ENCODE data around the gene USP4.

The USP4 gene

GRCh38 chr3:49276475-49277382 is 63.1 kb downstream of the USP4 start, which contains the start of gene C3orf62:
Gene C3orf62, minus strand, starts transcription at chr3:49277232. Its CDS starts 360 bp downstream, at chr3:49276872.
- peaks cover 12 to 60% of the 10 kb centered on the region in 2 donors for H3K36me3 ChIP-seq (replicated peaks in 1 of 2; ENCODE audit: control insufficient read depth in 2 of 2, insufficient read depth in 2 of 2, low read length in 2 of 2)
- H2BK5ac ChIP-seq (ENCODE audit: low read length): peak within 1 kb of the TSS; percentile 6
- peak within 1 kb of the TSS; percentile 47 for H3K9ac ChIP-seq (ENCODE audit: low read depth, low read length, poor library complexity)
- no peaks in the 10 kb centered on the region for H3K4me1 ChIP-seq (ENCODE audit: control insufficient read depth in 2 of 2, insufficient read depth in 1 of 2, low read depth in 1 of 2, low read length in 2 of 2)
- no peak within 1 kb of the TSS for H2BK120ac ChIP-seq (ENCODE audit: low read depth, low read length)
- H2BK15ac ChIP-seq (ENCODE audit: low read length): no peak within 1 kb of the TSS
- H3K18ac ChIP-seq (ENCODE audit: low read length): peak within 1 kb of the TSS; percentile 44
- no CpG with 5 or more reads among the region's 51 CpGs for WGBS, 2 donors (ENCODE audit: extremely low coverage in 2 of 2, insufficient read length in 2 of 2, insufficient replicate concordance in 1 of 2)
- H3K27ac ChIP-seq (replicated peaks; ENCODE audit: low read length): no peak within 1 kb of the TSS
- no peak within 1 kb of the TSS for H3K23ac ChIP-seq (ENCODE audit: low read depth, low read length, poor library complexity)
- no peak within 1 kb of the TSS for H2BK12ac ChIP-seq (ENCODE audit: low read length)
- H3K79me1 ChIP-seq (ENCODE audit: low read depth, low read length): no peaks in the 10 kb centered on the region
- H3K4me2 ChIP-seq (ENCODE audit: insufficient read depth, low read length, poor library complexity, severe bottlenecking): no peak within 1 kb of the TSS
- no peaks in the 10 kb centered on the region for H3K27me3 ChIP-seq (ENCODE audit: control insufficient read depth in 3 of 3, insufficient read depth in 3 of 3, low read depth in 1 of 3, low read length in 3 of 3)
- no peak within 1 kb of the TSS for H3K4ac ChIP-seq (ENCODE audit: low read length)
- H3K14ac ChIP-seq (ENCODE audit: low read length): no peak within 1 kb of the TSS
- H2AFZ ChIP-seq (ENCODE audit: low read length): no peak within 1 kb of the TSS
- no peak within 1 kb of the TSS for H3K4me3 ChIP-seq (ENCODE audit: low read length in 2 of 2)
- H4K8ac ChIP-seq (ENCODE audit: low read depth, low read length): no peak within 1 kb of the TSS
- H4K91ac ChIP-seq (ENCODE audit: low read depth, low read length, poor library complexity): no peak within 1 kb of the TSS
- no peaks in the 10 kb centered on the region for H3K9me3 ChIP-seq (replicated peaks in 1 of 2; ENCODE audit: control insufficient read depth in 2 of 2, insufficient read depth in 1 of 2, low read depth in 1 of 2, low read length in 2 of 2)
- H2AK5ac ChIP-seq (ENCODE audit: low read depth, low read length): no peak within 1 kb of the TSS
- DNase-seq (ENCODE audit: low spot score): no peak

- H3K79me1 ChIP-seq (ENCODE audit: low read depth, low read length): no peaks in the 10 kb centered on the region
- no peak overlapping the region for H4K91ac ChIP-seq (ENCODE audit: low read depth, low read length, poor library complexity)
- H3K18ac ChIP-seq (ENCODE audit: low read length): no peak overlapping the region
- no peak overlapping the region for H2AFZ ChIP-seq (ENCODE audit: low read length)
- H2BK120ac ChIP-seq (ENCODE audit: low read depth, low read length): no peak overlapping the region
- H2BK12ac ChIP-seq (ENCODE audit: low read length): no peak overlapping the region
- peaks cover 6 to 62% of the 10 kb centered on the region in 2 donors for H3K36me3 ChIP-seq (replicated peaks in 1 of 2; ENCODE audit: control insufficient read depth in 2 of 2, insufficient read depth in 2 of 2, low read length in 2 of 2)
- H3K4me3 ChIP-seq (ENCODE audit: low read length in 2 of 2): no peak overlapping the region
- H3K27me3 ChIP-seq (ENCODE audit: control insufficient read depth in 3 of 3, insufficient read depth in 3 of 3, low read depth in 1 of 3, low read length in 3 of 3): no peaks in the 10 kb centered on the region
- H3K4me1 ChIP-seq (ENCODE audit: control insufficient read depth in 2 of 2, insufficient read depth in 1 of 2, low read depth in 1 of 2, low read length in 2 of 2): no peaks in the 10 kb centered on the region
- H3K14ac ChIP-seq (ENCODE audit: low read length): no peak overlapping the region
- no peak overlapping the region for H2AK5ac ChIP-seq (ENCODE audit: low read depth, low read length)
- no peak overlapping the region for H2BK5ac ChIP-seq (ENCODE audit: low read length)
- H3K9ac ChIP-seq (ENCODE audit: low read depth, low read length, poor library complexity): no peak overlapping the region
- H3K27ac ChIP-seq (replicated peaks; ENCODE audit: low read length): no peak overlapping the region
- no peak overlapping the region for H3K4me2 ChIP-seq (ENCODE audit: insufficient read depth, low read length, poor library complexity, severe bottlenecking)
- H3K23ac ChIP-seq (ENCODE audit: low read depth, low read length, poor library complexity): no peak overlapping the region
- no CpG with 5 or more reads among the region's 11 CpGs for WGBS, 2 donors (ENCODE audit: extremely low coverage in 2 of 2, insufficient read length in 2 of 2, insufficient replicate concordance in 1 of 2)
- no peaks in the 10 kb centered on the region for H3K9me3 ChIP-seq (replicated peaks in 1 of 2; ENCODE audit: control insufficient read depth in 2 of 2, insufficient read depth in 1 of 2, low read depth in 1 of 2, low read length in 2 of 2)
- no peak overlapping the region for H4K8ac ChIP-seq (ENCODE audit: low read depth, low read length)
- no peak for DNase-seq (ENCODE audit: low spot score)
- H2BK15ac ChIP-seq (ENCODE audit: low read length): no peak overlapping the region
- no peak overlapping the region for H3K4ac ChIP-seq (ENCODE audit: low read length)
These were observed 65.9 kb downstream of the USP4 start for GRCh38 chr3:49273825-49274532.

- Histone ChIP-seq H4K91ac (ENCODE audit: low read depth, low read length, poor library complexity) (no peak overlapping the region), H2BK120ac (ENCODE audit: low read depth, low read length) (no peak overlapping the region), H2AFZ (ENCODE audit: low read length) (no peak overlapping the region), H2BK15ac (ENCODE audit: low read length) (no peak overlapping the region), H3K9ac (ENCODE audit: low read depth, low read length, poor library complexity) (no peak overlapping the region), H3K18ac (ENCODE audit: low read length) (no peak overlapping the region), H3K23ac (ENCODE audit: low read depth, low read length, poor library complexity) (no peak overlapping the region), H3K4me1 (ENCODE audit: control insufficient read depth in 2 of 2, insufficient read depth in 1 of 2, low read depth in 1 of 2, low read length in 2 of 2) (peaks cover 0 to 2% of the 10 kb centered on the region in 2 donors), H3K4me2 (ENCODE audit: insufficient read depth, low read length, poor library complexity, severe bottlenecking) (no peak overlapping the region), H3K14ac (ENCODE audit: low read length) (no peak overlapping the region), H3K79me1 (ENCODE audit: low read depth, low read length) (no peaks in the 10 kb centered on the region), H2BK12ac (ENCODE audit: low read length) (no peak overlapping the region), H3K27ac (replicated peaks; ENCODE audit: low read length) (no peak overlapping the region), H4K8ac (ENCODE audit: low read depth, low read length) (no peak overlapping the region), H3K4ac (ENCODE audit: low read length) (no peak overlapping the region), H3K4me3 (ENCODE audit: low read length in 2 of 2) (no peak overlapping the region), H2AK5ac (ENCODE audit: low read depth, low read length) (no peak overlapping the region), H3K36me3 (replicated peaks in 1 of 2; ENCODE audit: control insufficient read depth in 2 of 2, insufficient read depth in 2 of 2, low read length in 2 of 2) (peaks cover 0 to 36% of the 10 kb centered on the region in 2 donors), H3K9me3 (replicated peaks in 1 of 2; ENCODE audit: control insufficient read depth in 2 of 2, insufficient read depth in 1 of 2, low read depth in 1 of 2, low read length in 2 of 2) (no peaks in the 10 kb centered on the region), H3K27me3 (ENCODE audit: control insufficient read depth in 3 of 3, insufficient read depth in 3 of 3, low read depth in 1 of 3, low read length in 3 of 3) (no peaks in the 10 kb centered on the region), H2BK5ac (ENCODE audit: low read length) (no peak overlapping the region)
- DNase-seq (ENCODE audit: low spot score): no peak
- no CpG with 5 or more reads among the region's 4 CpGs for WGBS, 2 donors (ENCODE audit: extremely low coverage in 2 of 2, insufficient read length in 2 of 2, insufficient replicate concordance in 1 of 2)
These were observed 68.8 kb downstream of the USP4 start for GRCh38 chr3:49271047-49271446.

- no peak overlapping the region for H2AFZ ChIP-seq (ENCODE audit: low read length)
- peaks cover 0 to 2% of the 10 kb centered on the region in 2 donors for H3K4me1 ChIP-seq (ENCODE audit: control insufficient read depth in 2 of 2, insufficient read depth in 1 of 2, low read depth in 1 of 2, low read length in 2 of 2)
- H3K4me3 ChIP-seq (ENCODE audit: low read length in 2 of 2): no peak overlapping the region
- no peak overlapping the region for H3K23ac ChIP-seq (ENCODE audit: low read depth, low read length, poor library complexity)
- DNase-seq (ENCODE audit: low spot score): no peak
- H2AK5ac ChIP-seq (ENCODE audit: low read depth, low read length): no peak overlapping the region
- H4K8ac ChIP-seq (ENCODE audit: low read depth, low read length): no peak overlapping the region
- no peak overlapping the region for H3K4ac ChIP-seq (ENCODE audit: low read length)
- peaks cover 0 to 32% of the 10 kb centered on the region in 2 donors for H3K36me3 ChIP-seq (replicated peaks in 1 of 2; ENCODE audit: control insufficient read depth in 2 of 2, insufficient read depth in 2 of 2, low read length in 2 of 2)
- no peaks in the 10 kb centered on the region for H3K9me3 ChIP-seq (replicated peaks in 1 of 2; ENCODE audit: control insufficient read depth in 2 of 2, insufficient read depth in 1 of 2, low read depth in 1 of 2, low read length in 2 of 2)
- no peak overlapping the region for H3K4me2 ChIP-seq (ENCODE audit: insufficient read depth, low read length, poor library complexity, severe bottlenecking)
- no peaks in the 10 kb centered on the region for H3K79me1 ChIP-seq (ENCODE audit: low read depth, low read length)
- H2BK12ac ChIP-seq (ENCODE audit: low read length): no peak overlapping the region
- no peak overlapping the region for H3K14ac ChIP-seq (ENCODE audit: low read length)
- no peak overlapping the region for H4K91ac ChIP-seq (ENCODE audit: low read depth, low read length, poor library complexity)
- no peak overlapping the region for H2BK120ac ChIP-seq (ENCODE audit: low read depth, low read length)
- no peak overlapping the region for H2BK5ac ChIP-seq (ENCODE audit: low read length)
- WGBS, 2 donors (ENCODE audit: extremely low coverage in 2 of 2, insufficient read length in 2 of 2, insufficient replicate concordance in 1 of 2): no CpG with 5 or more reads among the region's 2 CpGs
- no peak overlapping the region for H3K18ac ChIP-seq (ENCODE audit: low read length)
- no peaks in the 10 kb centered on the region for H3K27me3 ChIP-seq (ENCODE audit: control insufficient read depth in 3 of 3, insufficient read depth in 3 of 3, low read depth in 1 of 3, low read length in 3 of 3)
- H3K9ac ChIP-seq (ENCODE audit: low read depth, low read length, poor library complexity): no peak overlapping the region
- no peak overlapping the region for H2BK15ac ChIP-seq (ENCODE audit: low read length)
- no peak overlapping the region for H3K27ac ChIP-seq (replicated peaks; ENCODE audit: low read length)
These were observed 69.7 kb downstream of the USP4 start for GRCh38 chr3:49270156-49270500.
